RWPE1 (cell line): ENCODE results near the gene ASB13.

ENCODE experiments used
- CTCF ChIA-PET: fragments of 350-600 bp; sonication (Branson Sonifier 250); formaldehyde crosslinking; extraction: SDS; loops from one replicate; lab custom pipeline; 2021; lab: Yijun Ruan, JAX
- POLR2A ChIA-PET: fragments of 400-600 bp; formaldehyde crosslinking; extraction: SDS; loops from one replicate; lab custom pipeline; 2020; ENCODE audit warnings: antibody characterized with exemption; ENCODE audit not compliant: low non-redundant PET; lab: Yijun Ruan, JAX
- DNase-seq: peaks from one replicate; pipeline ENCODE4 v3.0.0; 2012; ENCODE audit warnings: low spot score
- H3K27ac ChIP-seq: fragments of 450-650 bp; 2 replicates; pipeline ENCODE4 v1.5.1; 2017
- CTCF ChIP-seq: fragments of 450-650 bp; conservative IDR thresholded peaks from 2 replicates; pipeline ENCODE4 v1.5.1; 2017; ENCODE audit warnings: low read depth, mild to moderate bottlenecking

The ASB13 gene

GRCh38 chr10:5678397-5679036, 12.1 kb upstream of the ASB13 start:
- CTCF ChIA-PET: no interaction called here
- no peak overlapping the region for H3K27ac ChIP-seq
- POLR2A ChIA-PET: no interaction called here
- no peak for TF ChIP-seq CTCF
- DNase-seq: no peak

GRCh38 chr10:5670662-5671375, 4.4 kb upstream of the ASB13 start:
- no peak overlapping the region for H3K27ac ChIP-seq
- TF ChIP-seq CTCF: no peak
- ChIA-PET CTCF (interaction anchor here (0.7 kb wide), 1 partner anchor 168 kb away, joined by 3 read pairs; no protein-coding TSS in a partner anchor), POLR2A (no interaction called here)
- no peak for DNase-seq

GRCh38 chr10:5669604-5670003, 3.2 kb upstream of the ASB13 start:
- POLR2A ChIA-PET: no interaction called here
- no peak for DNase-seq
- no peak for TF ChIP-seq CTCF
- H3K27ac ChIP-seq: no peak overlapping the region
- CTCF ChIA-PET: interaction anchor here (0.6 to 0.7 kb wide), 2 partner anchors 237 to 1186 kb away, joined by 3 to 4 read pairs; no protein-coding TSS in a partner anchor

- ChIA-PET POLR2A (no interaction called here), CTCF (no interaction called here)
- TF ChIP-seq CTCF: no peak
- H3K27ac ChIP-seq: no peak overlapping the region
- DNase-seq: no peak
These were observed 2.0 kb upstream of the ASB13 start for GRCh38 chr10:5668429-5668828.

GRCh38 chr10:5666841-5667630, 641 bp upstream of the ASB13 start:
- H3K27ac ChIP-seq: peak overlapping the region; percentile 72
- no peak for DNase-seq
- POLR2A ChIA-PET: no interaction called here
- CTCF ChIA-PET: no interaction called here
- no peak for TF ChIP-seq CTCF

- DNase-seq: no peak
- CTCF ChIA-PET: no interaction called here
- TF ChIP-seq CTCF: no peak
- POLR2A ChIA-PET: no interaction called here
- H3K27ac ChIP-seq: peak overlapping the region; percentile 72
These were observed 905 bp downstream of the ASB13 start for GRCh38 chr10:5665373-5666007.
